Left lung (tissue), 10 donors: ENCODE results near the gene GALNT2. TPM values are rescaled to one million over a fixed set of nuclear protein-coding genes. Genes with fewer than 3 reads are reported as not detected.

ENCODE experiments used
- ATAC-seq: fragments of 200-7000 bp; cut with Tn5 transposase; one replicate; pipeline ENCODE4 v1.9.1; 2020; ENCODE audit warnings: moderate library complexity
- DNase-seq, 4 donors: peaks; one replicate each; pipeline ENCODE4 v3.0.0-alpha.2; 2013 to 2020
- H3K27ac ChIP-seq, 2 donors: fragments of 200-600 bp; sonication (generic) in 1 of 2; one replicate each; pipeline versions ENCODE4 v1.5.0 to v1.8.0; 2020 to 2021
- H3K27me3 ChIP-seq, 2 donors: fragments of 200-600 bp; sonication (generic) in 1 of 2; one replicate each; pipeline versions ENCODE4 v1.5.0 to v1.8.0; 2020 to 2021
- H3K36me3 ChIP-seq, 2 donors: fragments of 200-600 bp; sonication (generic) in 1 of 2; one replicate each; pipeline versions ENCODE4 v1.5.0 to v1.8.0; 2020 to 2021
- H3K4me1 ChIP-seq, 2 donors: fragments of 200-600 bp; one replicate each; pipeline ENCODE4 v1.8.0; 2021
- H3K4me3 ChIP-seq, 2 donors: fragments of 200-600 bp; sonication (generic) in 1 of 2; one replicate each; pipeline versions ENCODE4 v1.5.0 to v1.8.0; 2020 to 2021; ENCODE audit warnings: mild to moderate bottlenecking in 1 of 2
- H3K9me3 ChIP-seq, 2 donors: fragments of 200-600 bp; sonication (generic) in 1 of 2; one replicate each; pipeline versions ENCODE4 v1.5.0 to v1.8.0; 2020 to 2021
- intact Hi-C, 2 donors: fragments of 100-400 bp; cut with DNase I; formaldehyde crosslinking; loops; one replicate each; pipeline versions ENCODE4 v1.11.2 to v1.14.2; 2022
- polyA plus RNA-seq, 6 donors: library from polyadenylated mRNA; unstranded; fragments of 120-200 nt; gene quantifications; one replicate each; pipeline ENCODE4 v1.2.1, GENCODE V29; 2013; ENCODE audit not compliant: insufficient read length in 6 of 6
- total RNA-seq, 2 donors: library from RNA; stranded (reverse); fragmentation: NEBNext Ultra II Directional; extraction: Animal tissue kit (Norgen Biotek cat#: 25700); gene quantifications; one replicate each; pipeline ENCODE4 v1.2.1, GENCODE V29; 2021
- TF ChIP-seq, protein P1 (sequence below), 2 donors: fragments of 200-600 bp; sonication (generic) in 1 of 2; IDR thresholded peaks; one replicate each; pipeline versions ENCODE4 v1.5.0 to v1.8.0; 2021; ENCODE audit warnings: antibody characterized with exemption in 2 of 2
- donor health status: DM: no; HTN: yes; CAD: no.
- donor health status: DM: no; HTN: no; CAD: no.

GALNT2 gene
- total and polyA plus RNA-seq, 8 donors = 27.6 to 114 (median 40.0) TPM

DNA sequence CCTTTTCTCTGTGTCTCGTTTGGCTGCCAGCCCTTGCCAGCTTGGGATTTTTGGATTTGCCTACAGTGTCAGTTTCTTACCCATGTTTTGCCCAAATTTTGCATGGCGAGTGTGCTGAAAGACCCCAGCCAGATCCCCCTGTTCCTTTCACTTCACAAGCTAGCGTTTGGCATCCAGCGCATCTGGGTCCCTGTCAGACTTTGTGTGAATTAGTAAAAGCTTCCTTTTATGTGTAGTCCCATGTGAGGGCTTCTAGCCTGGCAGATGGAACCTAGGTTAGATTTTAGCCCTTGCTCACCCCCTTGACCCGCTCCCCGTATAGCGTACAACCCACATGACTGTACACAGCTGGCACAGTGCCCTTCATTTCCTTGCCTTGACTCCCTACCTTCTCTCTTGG, 22.3 kb upstream of the GALNT2 start:
- no peaks in the 10 kb centered on the region for H3K9me3 ChIP-seq
- no peaks in the 10 kb centered on the region for H3K4me1 ChIP-seq
- intact Hi-C loops = no loop called here
- H3K27ac ChIP-seq = no peak overlapping the region
- no peak for ATAC-seq
- DNase-seq = no peak
- no peaks in the 10 kb centered on the region for H3K36me3 ChIP-seq
- no peak overlapping the region for H3K4me3 ChIP-seq
- H3K27me3 ChIP-seq = peaks cover 0 to 5% of the 10 kb centered on the region in 2 donors
- TF ChIP-seq, protein P1, sequence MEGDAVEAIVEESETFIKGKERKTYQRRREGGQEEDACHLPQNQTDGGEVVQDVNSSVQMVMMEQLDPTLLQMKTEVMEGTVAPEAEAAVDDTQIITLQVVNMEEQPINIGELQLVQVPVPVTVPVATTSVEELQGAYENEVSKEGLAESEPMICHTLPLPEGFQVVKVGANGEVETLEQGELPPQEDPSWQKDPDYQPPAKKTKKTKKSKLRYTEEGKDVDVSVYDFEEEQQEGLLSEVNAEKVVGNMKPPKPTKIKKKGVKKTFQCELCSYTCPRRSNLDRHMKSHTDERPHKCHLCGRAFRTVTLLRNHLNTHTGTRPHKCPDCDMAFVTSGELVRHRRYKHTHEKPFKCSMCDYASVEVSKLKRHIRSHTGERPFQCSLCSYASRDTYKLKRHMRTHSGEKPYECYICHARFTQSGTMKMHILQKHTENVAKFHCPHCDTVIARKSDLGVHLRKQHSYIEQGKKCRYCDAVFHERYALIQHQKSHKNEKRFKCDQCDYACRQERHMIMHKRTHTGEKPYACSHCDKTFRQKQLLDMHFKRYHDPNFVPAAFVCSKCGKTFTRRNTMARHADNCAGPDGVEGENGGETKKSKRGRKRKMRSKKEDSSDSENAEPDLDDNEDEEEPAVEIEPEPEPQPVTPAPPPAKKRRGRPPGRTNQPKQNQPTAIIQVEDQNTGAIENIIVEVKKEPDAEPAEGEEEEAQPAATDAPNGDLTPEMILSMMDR (IDR thresholded peaks at IDR 0.05) = no peak

DNA sequence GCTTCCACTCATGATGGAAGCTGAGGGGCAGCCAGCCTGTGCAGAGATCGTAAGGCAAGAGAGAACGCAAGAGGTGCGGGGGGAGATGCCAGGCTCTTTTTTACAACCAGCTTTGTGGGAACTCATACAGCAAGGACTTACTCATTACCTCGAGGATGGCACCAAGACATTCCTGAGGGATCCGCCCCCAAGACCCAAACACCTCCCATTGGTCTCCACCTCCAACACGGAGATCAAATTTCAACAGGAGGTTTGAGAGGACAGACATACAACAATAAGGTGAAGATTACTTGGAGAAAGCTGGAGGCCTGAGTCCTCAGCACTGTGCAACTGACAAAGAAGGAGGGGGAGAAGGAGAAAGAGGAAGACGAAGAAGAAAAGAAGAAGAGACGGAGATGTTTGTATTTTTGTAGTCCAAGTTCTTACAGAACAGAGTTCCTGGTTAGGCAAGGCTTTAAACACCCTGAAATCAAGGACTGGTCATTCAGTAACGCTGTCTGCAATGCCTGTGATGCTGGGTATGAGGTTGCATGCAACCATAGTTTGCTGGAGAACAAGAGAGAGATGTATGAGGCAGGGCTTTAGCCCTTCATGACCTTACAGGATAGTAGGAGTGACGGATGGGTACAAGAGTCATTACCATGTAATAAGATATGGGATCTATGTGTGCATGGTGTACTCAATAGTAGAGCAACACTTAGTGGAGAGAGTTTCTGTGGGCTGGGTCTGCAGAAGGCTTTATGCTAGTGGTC, 19.7 kb upstream of the GALNT2 start:
- DNase-seq = no peak
- H3K27me3 ChIP-seq = peaks cover 0 to 5% of the 10 kb centered on the region in 2 donors
- H3K27ac ChIP-seq = no peak overlapping the region
- TF ChIP-seq, protein P1 (IDR thresholded peaks at IDR 0.05) = no peak
- H3K9me3 ChIP-seq = no peaks in the 10 kb centered on the region
- no peaks in the 10 kb centered on the region for H3K4me1 ChIP-seq
- intact Hi-C loops = no loop called here
- H3K4me3 ChIP-seq = no peak overlapping the region
- H3K36me3 ChIP-seq = no peaks in the 10 kb centered on the region
- no peak for ATAC-seq

DNA sequence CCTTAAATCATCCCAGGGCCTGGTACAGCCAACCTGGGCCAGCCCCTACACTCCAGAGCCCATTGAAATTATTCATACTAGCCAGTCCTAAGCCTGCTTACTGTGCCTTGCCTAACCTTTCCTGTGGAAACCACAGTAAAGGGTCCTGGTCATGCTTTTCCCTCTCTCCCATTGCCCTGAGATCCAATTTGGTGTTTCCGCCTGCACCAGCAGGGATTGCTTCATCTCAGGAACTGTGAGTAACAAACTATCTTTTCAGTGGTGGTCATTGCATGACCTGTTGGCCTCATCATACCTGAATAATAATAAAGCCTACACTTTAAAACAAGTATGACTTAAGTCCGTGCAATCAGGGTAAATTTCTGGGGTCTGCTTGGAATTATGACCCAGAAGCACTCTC, 18.7 kb upstream of the GALNT2 start:
- Histone ChIP-seq H3K27me3 (peaks cover 0 to 5% of the 10 kb centered on the region in 2 donors), H3K4me3 (no peak overlapping the region), H3K9me3 (no peaks in the 10 kb centered on the region), H3K27ac (no peak overlapping the region), H3K4me1 (no peaks in the 10 kb centered on the region), H3K36me3 (no peaks in the 10 kb centered on the region)
- DNase-seq = no peak
- TF ChIP-seq, protein P1 (IDR thresholded peaks at IDR 0.05) = no peak
- no peak for ATAC-seq
- intact Hi-C loops = no loop called here

DNA sequence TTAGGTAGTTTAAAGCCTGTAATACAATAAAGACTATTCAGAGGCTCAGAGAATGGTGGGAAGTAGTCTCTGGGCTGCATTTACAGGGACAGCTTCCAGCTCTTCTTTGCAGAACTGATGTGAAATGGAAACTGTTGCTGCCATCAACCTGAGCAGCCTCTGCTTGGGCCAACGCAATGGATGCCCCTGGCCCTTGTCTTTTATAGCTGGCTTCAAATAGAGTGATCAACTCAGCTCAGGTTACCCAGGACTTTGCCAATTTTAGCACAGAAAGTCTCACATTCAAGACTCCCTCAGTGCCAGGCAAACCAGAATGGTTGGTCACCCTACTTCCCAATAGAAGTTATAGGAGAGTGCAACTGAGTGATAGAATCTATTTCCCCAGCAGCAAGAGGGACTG, 18.1 kb upstream of the GALNT2 start:
- intact Hi-C loops = no loop called here
- no peak for ATAC-seq
- TF ChIP-seq, protein P1 (IDR thresholded peaks at IDR 0.05) = no peak
- Histone ChIP-seq H3K27me3 (peaks cover 0 to 5% of the 10 kb centered on the region in 2 donors), H3K4me1 (no peaks in the 10 kb centered on the region), H3K27ac (no peak overlapping the region), H3K36me3 (no peaks in the 10 kb centered on the region), H3K4me3 (no peak overlapping the region), H3K9me3 (no peaks in the 10 kb centered on the region)
- no peak for DNase-seq

DNA sequence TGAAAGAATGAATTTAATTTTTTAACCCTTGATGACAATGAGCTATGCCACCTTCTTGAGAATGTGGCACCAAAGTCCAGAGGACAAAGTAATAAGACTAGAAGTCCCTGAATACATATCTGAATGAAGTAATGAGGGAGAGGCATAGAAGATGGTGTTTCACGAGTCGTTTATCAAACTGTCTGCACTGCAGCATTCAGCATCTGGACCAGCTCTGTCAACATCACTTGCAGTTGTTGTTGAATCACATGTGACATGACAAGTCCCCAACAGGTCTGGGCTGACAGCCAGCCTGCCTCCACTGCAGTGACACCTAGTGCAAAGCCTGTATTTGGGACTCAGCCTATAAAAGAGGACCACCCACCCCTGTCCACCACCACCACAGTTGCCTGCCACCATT, 17.3 kb upstream of the GALNT2 start:
- no peak for DNase-seq
- TF ChIP-seq, protein P1 (IDR thresholded peaks at IDR 0.05) = no peak
- Histone ChIP-seq H3K27ac (no peak overlapping the region), H3K4me3 (no peak overlapping the region), H3K4me1 (no peaks in the 10 kb centered on the region), H3K9me3 (no peaks in the 10 kb centered on the region), H3K36me3 (no peaks in the 10 kb centered on the region), H3K27me3 (peaks cover 0 to 2% of the 10 kb centered on the region in 2 donors)
- intact Hi-C loops = no loop called here
- no peak for ATAC-seq
